HG03280 (cell line): ENCODE results near the gene CRAMP1.
"Not testable (repeated sequence)": the region's sequence is repeated elsewhere in the genome, so short reads cannot be mapped to it uniquely, and the experiment has no call there.

Experiments used
- ATAC-seq: cut with Tn5 transposase; IDR thresholded peaks from one replicate; pipeline ENCODE4 v1.9.1; 2021; ENCODE audit warnings: mild to moderate bottlenecking, moderate library complexity; ENCODE audit not compliant: unreplicated experiment

The CRAMP1 gene

GRCh38 chr16:1676661-1677060, 64.5 kb downstream of the CRAMP1 start:
- ATAC-seq = no peak

GRCh38 chr16:1677339-1677738, 65.2 kb downstream of the CRAMP1 start:
- ATAC-seq = no peak

GRCh38 chr16:1677942-1678499, 65.9 kb downstream of the CRAMP1 start, which contains the start of gene JPT2:
Gene JPT2 (plus strand): TSS chr16:1678279. CDS start chr16:1678313, 34 bp downstream.
- ATAC-seq = peak; percentile 96

GRCh38 chr16:1678500-1679098, 66.4 kb downstream of the CRAMP1 start:
- peak; percentile 7 for ATAC-seq

- ATAC-seq = no peak
Observed at GRCh38 chr16:1680361-1680760, 68.2 kb downstream of the CRAMP1 start.

GRCh38 chr16:1681032-1681431, 68.9 kb downstream of the CRAMP1 start:
- ATAC-seq = no peak

GRCh38 chr16:1687427-1688316, 75.5 kb downstream of the CRAMP1 start:
- ATAC-seq = no peak

- ATAC-seq = no peak
Observed at GRCh38 chr16:1688807-1689560, 76.8 kb downstream of the CRAMP1 start.

- ATAC-seq = no peak
Observed at GRCh38 chr16:1689853-1690252, 77.7 kb downstream of the CRAMP1 start.

- ATAC-seq = no peak
Observed at GRCh38 chr16:1690810-1691209, 78.7 kb downstream of the CRAMP1 start.

- ATAC-seq = no peak
Observed at GRCh38 chr16:1691276-1691675, 79.1 kb downstream of the CRAMP1 start.

- no peak for ATAC-seq
Observed at GRCh38 chr16:1691956-1692355, 79.8 kb downstream of the CRAMP1 start.

- ATAC-seq = no peak
Observed at GRCh38 chr16:1696863-1697262, 84.7 kb downstream of the CRAMP1 start.

GRCh38 chr16:1698680-1699079, 86.5 kb downstream of the CRAMP1 start:
- no peak for ATAC-seq

GRCh38 chr16:1700246-1700645, 88.1 kb downstream of the CRAMP1 start:
- ATAC-seq = no peak

GRCh38 chr16:1701216-1701878, 89.2 kb downstream of the CRAMP1 start:
- ATAC-seq = no peak

- ATAC-seq = not testable (repeated sequence)
Observed at GRCh38 chr16:1705324-1705687, 93.1 kb downstream of the CRAMP1 start.

GRCh38 chr16:1705688-1706385, 93.7 kb downstream of the CRAMP1 start, which contains the start of gene MAPK8IP3:
Gene MAPK8IP3 (plus strand): TSS chr16:1706195. CDS start chr16:1706340, 145 bp downstream.
- peak; percentile 85 for ATAC-seq

GRCh38 chr16:1706386-1707192, 94.4 kb downstream of the CRAMP1 start:
- ATAC-seq = no peak
